Measurements from ENCODE around the gene USP30.
A peak's percentile ranks its signal among the peaks of the same experiment; 100 is the strongest.

The USP30 gene

GRCh38 chr12:109109746-109110350, 57.5 kb downstream of the USP30 start:
- Histone ChIP-seq H3K4me3 (ENCODE audit: low read depth in 1 of 5, low read length in 5 of 5) (no peak overlapping the region), H3K9ac (ENCODE audit: low read length in 5 of 5) (no peak overlapping the region), H3K4me1 (ENCODE audit: control insufficient read depth in 5 of 5, insufficient read depth in 5 of 5, low read length in 5 of 5) (peaks cover 8 to 50% (median 42%) of the 10 kb centered on the region in 5 donors), H3K36me3 (ENCODE audit: control insufficient read depth in 5 of 5, insufficient read depth in 5 of 5, low read length in 5 of 5) (peaks cover 11 to 41% (median 34%) of the 10 kb centered on the region in 5 donors), H3K9me3 (ENCODE audit: control insufficient read depth in 5 of 5, low read length in 5 of 5) (no peaks in the 10 kb centered on the region), H3K27ac (ENCODE audit: low read depth, low read length) (peak overlapping the region; percentile 88), H3K27me3 (ENCODE audit: control insufficient read depth in 5 of 5, insufficient read depth in 4 of 5, low read length in 5 of 5) (no peaks in the 10 kb centered on the region)

- Histone ChIP-seq H3K27me3 (ENCODE audit: control insufficient read depth in 5 of 5, insufficient read depth in 4 of 5, low read length in 5 of 5) (no peaks in the 10 kb centered on the region), H3K36me3 (ENCODE audit: control insufficient read depth in 5 of 5, insufficient read depth in 5 of 5, low read length in 5 of 5) (peaks cover 6 to 29% (median 22%) of the 10 kb centered on the region in 5 donors), H3K9ac (ENCODE audit: low read length in 5 of 5) (peak overlapping the region in 4 of 5 donors; percentile 48 to 75 (median 71)), H3K27ac (ENCODE audit: low read depth, low read length) (peak overlapping the region; percentile 88), H3K4me1 (ENCODE audit: control insufficient read depth in 5 of 5, insufficient read depth in 5 of 5, low read length in 5 of 5) (peaks cover 13 to 62% (median 54%) of the 10 kb centered on the region in 5 donors), H3K9me3 (ENCODE audit: control insufficient read depth in 5 of 5, low read length in 5 of 5) (no peaks in the 10 kb centered on the region), H3K4me3 (ENCODE audit: low read depth in 1 of 5, low read length in 5 of 5) (peak overlapping the region; percentile 67 to 78 (median 72))
Observed at GRCh38 chr12:109110988-109111495, 58.7 kb downstream of the USP30 start.

GRCh38 chr12:109112720-109113465, 60.5 kb downstream of the USP30 start:
- peak overlapping the region in 2 of 5 donors; percentile 9 to 35 for H3K9ac ChIP-seq (ENCODE audit: low read length in 5 of 5)
- peaks cover 1 to 18% (median 15%) of the 10 kb centered on the region in 5 donors for H3K36me3 ChIP-seq (ENCODE audit: control insufficient read depth in 5 of 5, insufficient read depth in 5 of 5, low read length in 5 of 5)
- H3K4me3 ChIP-seq (ENCODE audit: low read depth in 1 of 5, low read length in 5 of 5) = no peak overlapping the region
- peak overlapping the region; percentile 95 for H3K27ac ChIP-seq (ENCODE audit: low read depth, low read length)
- H3K27me3 ChIP-seq (ENCODE audit: control insufficient read depth in 5 of 5, insufficient read depth in 4 of 5, low read length in 5 of 5) = no peaks in the 10 kb centered on the region
- H3K9me3 ChIP-seq (ENCODE audit: control insufficient read depth in 5 of 5, low read length in 5 of 5) = no peaks in the 10 kb centered on the region
- peaks cover 21 to 79% (median 72%) of the 10 kb centered on the region in 5 donors for H3K4me1 ChIP-seq (ENCODE audit: control insufficient read depth in 5 of 5, insufficient read depth in 5 of 5, low read length in 5 of 5)

GRCh38 chr12:109113661-109114321, 61.4 kb downstream of the USP30 start:
- H3K36me3 ChIP-seq (ENCODE audit: control insufficient read depth in 5 of 5, insufficient read depth in 5 of 5, low read length in 5 of 5) = peaks cover 0 to 10% (median 9%) of the 10 kb centered on the region in 5 donors
- peaks cover 21 to 85% (median 79%) of the 10 kb centered on the region in 5 donors for H3K4me1 ChIP-seq (ENCODE audit: control insufficient read depth in 5 of 5, insufficient read depth in 5 of 5, low read length in 5 of 5)
- peak overlapping the region; percentile 95 for H3K27ac ChIP-seq (ENCODE audit: low read depth, low read length)
- H3K4me3 ChIP-seq (ENCODE audit: low read depth in 1 of 5, low read length in 5 of 5) = peak overlapping the region in 1 of 5 donors; percentile 13
- no peaks in the 10 kb centered on the region for H3K27me3 ChIP-seq (ENCODE audit: control insufficient read depth in 5 of 5, insufficient read depth in 4 of 5, low read length in 5 of 5)
- H3K9ac ChIP-seq (ENCODE audit: low read length in 5 of 5) = peak overlapping the region in 1 of 5 donors; percentile 35
- no peaks in the 10 kb centered on the region for H3K9me3 ChIP-seq (ENCODE audit: control insufficient read depth in 5 of 5, low read length in 5 of 5)

- H3K4me1 ChIP-seq (ENCODE audit: control insufficient read depth in 5 of 5, insufficient read depth in 5 of 5, low read length in 5 of 5) = peaks cover 21 to 92% (median 85%) of the 10 kb centered on the region in 5 donors
Observed at GRCh38 chr12:109114644-109115043, 62.3 kb downstream of the USP30 start.

GRCh38 chr12:109115404-109115757, 63.0 kb downstream of the USP30 start:
- Histone ChIP-seq H3K27ac (ENCODE audit: low read depth, low read length) (peak overlapping the region; percentile 95), H3K4me3 (ENCODE audit: low read depth in 1 of 5, low read length in 5 of 5) (peak overlapping the region in 3 of 5 donors; percentile 23 to 56 (median 25)), H3K27me3 (ENCODE audit: control insufficient read depth in 5 of 5, insufficient read depth in 4 of 5, low read length in 5 of 5) (no peaks in the 10 kb centered on the region), H3K36me3 (ENCODE audit: control insufficient read depth in 5 of 5, insufficient read depth in 5 of 5, low read length in 5 of 5) (peaks cover 0 to under 1% (median 0%) of the 10 kb centered on the region in 5 donors), H3K9ac (ENCODE audit: low read length in 5 of 5) (peak overlapping the region in 1 of 5 donors; percentile 89), H3K4me1 (ENCODE audit: control insufficient read depth in 5 of 5, insufficient read depth in 5 of 5, low read length in 5 of 5) (peaks cover 26 to 92% (median 88%) of the 10 kb centered on the region in 5 donors), H3K9me3 (ENCODE audit: control insufficient read depth in 5 of 5, low read length in 5 of 5) (no peaks in the 10 kb centered on the region)

More at GRCh38 chr12:109114644-109115043, 62.3 kb downstream of the USP30 start:
- no peaks in the 10 kb centered on the region for H3K9me3 ChIP-seq (ENCODE audit: control insufficient read depth in 5 of 5, low read length in 5 of 5)
- no peak overlapping the region for H3K9ac ChIP-seq (ENCODE audit: low read length in 5 of 5)
- peaks cover 0 to 6% (median 6%) of the 10 kb centered on the region in 5 donors for H3K36me3 ChIP-seq (ENCODE audit: control insufficient read depth in 5 of 5, insufficient read depth in 5 of 5, low read length in 5 of 5)
- H3K4me3 ChIP-seq (ENCODE audit: low read depth in 1 of 5, low read length in 5 of 5) = peak overlapping the region in 1 of 5 donors; percentile 9
- no peaks in the 10 kb centered on the region for H3K27me3 ChIP-seq (ENCODE audit: control insufficient read depth in 5 of 5, insufficient read depth in 4 of 5, low read length in 5 of 5)
- H3K27ac ChIP-seq (ENCODE audit: low read depth, low read length) = peak overlapping the region; percentile 95

- H3K9me3 ChIP-seq (ENCODE audit: control insufficient read depth in 5 of 5, low read length in 5 of 5) = no peaks in the 10 kb centered on the region
- H3K4me3 ChIP-seq (ENCODE audit: low read depth in 1 of 5, low read length in 5 of 5) = peak within 1 kb of the TSS in 4 of 5 donors; percentile 23 to 56 (median 34)
- H3K27me3 ChIP-seq (ENCODE audit: control insufficient read depth in 5 of 5, insufficient read depth in 4 of 5, low read length in 5 of 5) = no peaks in the 10 kb centered on the region
- peak within 1 kb of the TSS; percentile 95 for H3K27ac ChIP-seq (ENCODE audit: low read depth, low read length)
- H3K9ac ChIP-seq (ENCODE audit: low read length in 5 of 5) = peak within 1 kb of the TSS in 4 of 5 donors; percentile 22 to 89 (median 57)
- peaks cover 0 to 2% (median 0%) of the 10 kb centered on the region in 5 donors for H3K36me3 ChIP-seq (ENCODE audit: control insufficient read depth in 5 of 5, insufficient read depth in 5 of 5, low read length in 5 of 5)
- peaks cover 28 to 92% (median 86%) of the 10 kb centered on the region in 5 donors for H3K4me1 ChIP-seq (ENCODE audit: control insufficient read depth in 5 of 5, insufficient read depth in 5 of 5, low read length in 5 of 5)
Observed at GRCh38 chr12:109115758-109116610, 63.6 kb downstream of the USP30 start, which contains the start of gene ACACB. Gene ACACB, plus strand, starts transcription at chr12:109116587. Its CDS starts 22,819 bp downstream, at chr12:109139406.

- Histone ChIP-seq H3K27ac (ENCODE audit: low read depth, low read length) (peak overlapping the region; percentile 95), H3K4me1 (ENCODE audit: control insufficient read depth in 5 of 5, insufficient read depth in 5 of 5, low read length in 5 of 5) (peaks cover 28 to 92% (median 84%) of the 10 kb centered on the region in 5 donors), H3K27me3 (ENCODE audit: control insufficient read depth in 5 of 5, insufficient read depth in 4 of 5, low read length in 5 of 5) (no peaks in the 10 kb centered on the region), H3K9me3 (ENCODE audit: control insufficient read depth in 5 of 5, low read length in 5 of 5) (no peaks in the 10 kb centered on the region), H3K9ac (ENCODE audit: low read length in 5 of 5) (peak overlapping the region in 4 of 5 donors; percentile 22 to 89 (median 57)), H3K36me3 (ENCODE audit: control insufficient read depth in 5 of 5, insufficient read depth in 5 of 5, low read length in 5 of 5) (peaks cover 0 to 2% (median 0%) of the 10 kb centered on the region in 5 donors), H3K4me3 (ENCODE audit: low read depth in 1 of 5, low read length in 5 of 5) (peak overlapping the region in 4 of 5 donors; percentile 23 to 56 (median 34))
Observed at GRCh38 chr12:109116611-109116949, 64.2 kb downstream of the USP30 start.

- H3K9ac ChIP-seq (ENCODE audit: low read length in 5 of 5) = no peak overlapping the region
- no peaks in the 10 kb centered on the region for H3K9me3 ChIP-seq (ENCODE audit: control insufficient read depth in 5 of 5, low read length in 5 of 5)
- peaks cover 0 to 3% (median 2%) of the 10 kb centered on the region in 5 donors for H3K36me3 ChIP-seq (ENCODE audit: control insufficient read depth in 5 of 5, insufficient read depth in 5 of 5, low read length in 5 of 5)
- H3K27ac ChIP-seq (ENCODE audit: low read depth, low read length) = peak overlapping the region; percentile 95
- H3K4me1 ChIP-seq (ENCODE audit: control insufficient read depth in 5 of 5, insufficient read depth in 5 of 5, low read length in 5 of 5) = peaks cover 20 to 65% (median 61%) of the 10 kb centered on the region in 5 donors
- H3K27me3 ChIP-seq (ENCODE audit: control insufficient read depth in 5 of 5, insufficient read depth in 4 of 5, low read length in 5 of 5) = no peaks in the 10 kb centered on the region
- no peak overlapping the region for H3K4me3 ChIP-seq (ENCODE audit: low read depth in 1 of 5, low read length in 5 of 5)
Observed at GRCh38 chr12:109120095-109120494, 67.7 kb downstream of the USP30 start.

All from subcutaneous abdominal adipose tissue (tissue), 5 donors.